HCT116 (cell line): ENCODE data around the gene CDK14. TPM values are rescaled to one million over a fixed set of nuclear protein-coding genes. Genes with fewer than 3 reads are reported as not detected.

Experiments used
- ATAC-seq: fragments of 200-7000 bp; cut with Tn5 transposase; 2 replicates; pipeline ENCODE4 v1.9.1; 2020; ENCODE audit warnings: mild to moderate bottlenecking, moderate library complexity
- BruUV-seq: library from RNA; stranded (reverse); fragments of 400-500 nt; replicated peaks from 2 replicates; lab custom pipeline; 2021; lab: Mats Ljungman, UMichigan
- CTCF ChIA-PET: fragments of 300-600 bp; sonication (Branson Sonifier 250); formaldehyde crosslinking; loops from one replicate; lab custom pipeline; 2021; ENCODE audit warnings: antibody characterized with exemption; lab: Charles Lee
- POLR2A ChIA-PET: fragments of 300-600, 350-600 bp; sonication (Branson Sonifier 250); formaldehyde crosslinking; loops from one replicate; lab custom pipeline; 2021; ENCODE audit warnings: antibody characterized with exemption; lab: Charles Lee
- RAD21 ChIA-PET, 2 experiments: fragments of 300-600 bp; sonication (Branson Sonifier 250); formaldehyde crosslinking; loops; one replicate each; lab custom pipeline; 2023; ENCODE audit warnings: low total read pairs in 2 of 2; ENCODE audit not compliant: uncharacterized antibody in 2 of 2, unreplicated experiment in 2 of 2, low non-redundant PET in 1 of 2; lab: Charles Lee
- DNase-seq: peaks from one replicate; pipeline ENCODE4 v3.0.0-alpha.2; 2010; ENCODE audit warnings: low read depth, low spot score
- H2AFZ ChIP-seq: fragments of 200-600 bp; shearing (Covaris generic), sonication (generic); 2 replicates; pipeline ENCODE4 v1.6.1; 2017; ENCODE audit warnings: low read depth, mixed run types, mixed read lengths, antibody characterized with exemption, low read length; ENCODE audit not compliant: poor library complexity, severe bottlenecking
- H3K27ac ChIP-seq: 2 replicates; pipeline ENCODE4 v1.5.1; 2012; ENCODE audit warnings: low read depth, low read length
- H3K27me3 ChIP-seq: fragments of 200-600 bp; sonication (generic); 2 replicates; pipeline ENCODE4 v1.6.1; 2016; ENCODE audit warnings: mixed run types, low read length, mixed read lengths; ENCODE audit not compliant: insufficient read depth
- H3K36me3 ChIP-seq, 2 experiments: fragments of 200-500 bp in 1 of 2; fragments of 200-600 bp in 1 of 2; sonication (Bioruptor generic) in 1 of 2; sonication (generic) in 1 of 2; 2 replicates each; pipeline versions ENCODE4 v1.5.1 to v1.6.1; 2014 to 2016; ENCODE audit warnings: low read length in 2 of 2, inconsistent platforms in 1 of 2, mixed read lengths in 1 of 2, mixed run types in 1 of 2; ENCODE audit not compliant: insufficient read depth in 2 of 2, control insufficient read depth in 1 of 2
- H3K4me1 ChIP-seq, 2 experiments: fragments of 200-600 bp in 1 of 2; sonication (generic) in 1 of 2; 2 replicates each; pipeline versions ENCODE4 v1.5.1 to v1.6.1; 2012 to 2017; ENCODE audit warnings: low read length in 2 of 2, inconsistent platforms in 1 of 2, mild to moderate bottlenecking in 1 of 2, mixed read lengths in 1 of 2, mixed run types in 1 of 2, moderate library complexity in 1 of 2; ENCODE audit not compliant: insufficient read depth in 2 of 2, control insufficient read depth in 1 of 2
- H3K4me2 ChIP-seq: fragments of 200-600 bp; sonication (generic); 2 replicates; pipeline ENCODE4 v1.6.1; 2017; ENCODE audit warnings: mixed run types, low read length, mixed read lengths
- H3K4me3 ChIP-seq, 2 experiments: fragments of 200-600 bp in 1 of 2; sonication (generic) in 1 of 2; replicated peaks in 1 of 2; 2 replicates each; pipeline ENCODE4 v1.5.1; 2011 to 2016; ENCODE audit warnings: low read length in 2 of 2, control low read depth in 1 of 2, low read depth in 1 of 2, mild to moderate bottlenecking in 1 of 2, mixed read lengths in 1 of 2, mixed run types in 1 of 2
- H3K79me2 ChIP-seq: fragments of 200-600 bp; sonication (generic); 2 replicates; pipeline ENCODE4 v1.6.1; 2017; ENCODE audit warnings: mild to moderate bottlenecking, mixed run types, low read length, moderate library complexity, mixed read lengths; ENCODE audit not compliant: insufficient read depth
- H3K9ac ChIP-seq: fragments of 200-600 bp; sonication (generic); 2 replicates; pipeline ENCODE4 v1.6.1; 2016; ENCODE audit warnings: low read length, mixed read lengths
- H3K9me2 ChIP-seq: fragments of 200-600 bp; sonication (generic), shearing (Covaris generic); 2 replicates; pipeline ENCODE4 v1.6.1; 2017; ENCODE audit warnings: mixed run types, mild to moderate bottlenecking, moderate library complexity; ENCODE audit not compliant: insufficient read depth
- H3K9me3 ChIP-seq, 2 experiments: fragments of 200-500 bp in 1 of 2; fragments of 200-600 bp in 1 of 2; sonication (Bioruptor generic) in 1 of 2; sonication (generic) in 1 of 2; 2 replicates each; pipeline ENCODE4 v1.6.1; 2014 to 2017; ENCODE audit warnings: low read length in 2 of 2, mixed read lengths in 2 of 2, inconsistent platforms in 1 of 2, low read depth in 1 of 2, mild to moderate bottlenecking in 1 of 2, mixed run types in 1 of 2, moderate library complexity in 1 of 2; ENCODE audit not compliant: control insufficient read depth in 1 of 2, insufficient read depth in 1 of 2
- H4K20me1 ChIP-seq: fragments of 200-600 bp; sonication (generic), shearing (Covaris generic); 2 replicates; pipeline ENCODE4 v1.6.1; 2017; ENCODE audit warnings: mixed run types, mild to moderate bottlenecking, moderate library complexity; ENCODE audit not compliant: insufficient read depth
- CBX3 ChIP-seq: IDR thresholded peaks from 2 replicates; pipeline ENCODE4 v1.6.1; 2012; ENCODE audit warnings: low read depth
- EGR1 ChIP-seq: IDR thresholded peaks from 2 replicates; pipeline ENCODE4 v1.6.1; 2012; ENCODE audit warnings: low read depth
- EZH2 ChIP-seq: fragments of 200-600 bp; sonication (generic); IDR thresholded peaks from 2 replicates; pipeline ENCODE4 v1.6.1; 2017; ENCODE audit warnings: antibody characterized with exemption, mixed run types
- EZH2phosphoT487 ChIP-seq: fragments of 200-600 bp; IDR thresholded peaks from 2 replicates; pipeline ENCODE4 v1.6.1; 2018; ENCODE audit warnings: antibody characterized with exemption, borderline replicate concordance
- FOSL1 ChIP-seq: IDR thresholded peaks from 2 replicates; pipeline ENCODE4 v1.6.1; 2012; ENCODE audit warnings: low read depth
- MAX ChIP-seq: IDR thresholded peaks from 2 replicates; pipeline ENCODE4 v1.6.1; 2012
- POLR2AphosphoS5 ChIP-seq: IDR thresholded peaks from 2 replicates; pipeline ENCODE4 v1.6.1; 2011; ENCODE audit warnings: mild to moderate bottlenecking, low read depth, low read length, moderate library complexity
- RAD21 ChIP-seq: IDR thresholded peaks from 2 replicates; pipeline ENCODE4 v1.6.1; 2012; ENCODE audit warnings: low read depth, mild to moderate bottlenecking
- YY1 ChIP-seq: IDR thresholded peaks from 2 replicates; pipeline ENCODE4 v1.6.1; 2011; ENCODE audit warnings: low read length, low read depth, moderate library complexity, mild to moderate bottlenecking; ENCODE audit not compliant: insufficient replicate concordance; ENCODE audit errors: extremely low read depth
- ZFX ChIP-seq: fragments of 450-650 bp; IDR thresholded peaks from 2 replicates; pipeline ENCODE4 v1.6.1; 2017
- ZNF274 ChIP-seq: fragments of 200-500 bp; sonication (Bioruptor generic); IDR thresholded peaks from 2 replicates; pipeline ENCODE4 v1.6.1; 2014; ENCODE audit warnings: mild to moderate bottlenecking, low read depth, low read length, inconsistent platforms
- intact Hi-C: fragments of 100-400 bp; cut with micrococcal nuclease; formaldehyde crosslinking; loops from 2 replicates; pipeline ENCODE4 v1.10.0; 2022
- total RNA-seq: library from RNA; stranded (reverse); gene quantifications from one replicate; pipeline ENCODE4 v1.2.1, GENCODE V29; 2021; ENCODE audit not compliant: unreplicated experiment
- TF ChIP-seq, protein P1 (sequence below): IDR thresholded peaks from 2 replicates; pipeline ENCODE4 v1.6.1; 2012; ENCODE audit warnings: low read depth
- TF ChIP-seq, protein P2 (sequence below): IDR thresholded peaks from 2 replicates; pipeline ENCODE4 v1.6.1; 2011; ENCODE audit warnings: mild to moderate bottlenecking, low read length, moderate library complexity; ENCODE audit not compliant: insufficient replicate concordance; ENCODE audit errors: extremely low read depth

CDK14 gene
- total RNA-seq, 1 experiment from 2014 or later, result 10.2 TPM

- POLR2A ChIA-PET, result no interaction called here
- Histone ChIP-seq H4K20me1 (no peaks in the 10 kb centered on the region), H3K9me3 (no peaks in the 10 kb centered on the region), H3K4me3 (no peak overlapping the region), H3K4me1 (no peaks in the 10 kb centered on the region), H3K9me2 (no peaks in the 10 kb centered on the region)
- no TSS peak for BruUV-seq
- intact Hi-C loops, result no loop called here
- DNase-seq (no peak), ATAC-seq (no peak)
- RAD21 ChIA-PET, result no interaction called here
- TF ChIP-seq, protein P1, sequence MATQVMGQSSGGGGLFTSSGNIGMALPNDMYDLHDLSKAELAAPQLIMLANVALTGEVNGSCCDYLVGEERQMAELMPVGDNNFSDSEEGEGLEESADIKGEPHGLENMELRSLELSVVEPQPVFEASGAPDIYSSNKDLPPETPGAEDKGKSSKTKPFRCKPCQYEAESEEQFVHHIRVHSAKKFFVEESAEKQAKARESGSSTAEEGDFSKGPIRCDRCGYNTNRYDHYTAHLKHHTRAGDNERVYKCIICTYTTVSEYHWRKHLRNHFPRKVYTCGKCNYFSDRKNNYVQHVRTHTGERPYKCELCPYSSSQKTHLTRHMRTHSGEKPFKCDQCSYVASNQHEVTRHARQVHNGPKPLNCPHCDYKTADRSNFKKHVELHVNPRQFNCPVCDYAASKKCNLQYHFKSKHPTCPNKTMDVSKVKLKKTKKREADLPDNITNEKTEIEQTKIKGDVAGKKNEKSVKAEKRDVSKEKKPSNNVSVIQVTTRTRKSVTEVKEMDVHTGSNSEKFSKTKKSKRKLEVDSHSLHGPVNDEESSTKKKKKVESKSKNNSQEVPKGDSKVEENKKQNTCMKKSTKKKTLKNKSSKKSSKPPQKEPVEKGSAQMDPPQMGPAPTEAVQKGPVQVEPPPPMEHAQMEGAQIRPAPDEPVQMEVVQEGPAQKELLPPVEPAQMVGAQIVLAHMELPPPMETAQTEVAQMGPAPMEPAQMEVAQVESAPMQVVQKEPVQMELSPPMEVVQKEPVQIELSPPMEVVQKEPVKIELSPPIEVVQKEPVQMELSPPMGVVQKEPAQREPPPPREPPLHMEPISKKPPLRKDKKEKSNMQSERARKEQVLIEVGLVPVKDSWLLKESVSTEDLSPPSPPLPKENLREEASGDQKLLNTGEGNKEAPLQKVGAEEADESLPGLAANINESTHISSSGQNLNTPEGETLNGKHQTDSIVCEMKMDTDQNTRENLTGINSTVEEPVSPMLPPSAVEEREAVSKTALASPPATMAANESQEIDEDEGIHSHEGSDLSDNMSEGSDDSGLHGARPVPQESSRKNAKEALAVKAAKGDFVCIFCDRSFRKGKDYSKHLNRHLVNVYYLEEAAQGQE, result no peak
- TF ChIP-seq EGR1 (no peak), EZH2phosphoT487 (no peak)
- TF ChIP-seq, all 23 proteins: peak for 0
- H3K9ac ChIP-seq, result no peak overlapping the region
- CTCF ChIA-PET, result no interaction called here
- no peak overlapping the region for H3K4me2 ChIP-seq
- H3K27me3 ChIP-seq, result no peaks in the 10 kb centered on the region
- no peak overlapping the region for H2AFZ ChIP-seq
- H3K79me2 ChIP-seq, result no peaks in the 10 kb centered on the region
- no peaks in the 10 kb centered on the region for H3K36me3 ChIP-seq
- H3K27ac ChIP-seq, result no peak overlapping the region
These were observed 602.2 kb downstream of the CDK14 start for GRCh38 chr7:91198371-91198770.

DNA sequence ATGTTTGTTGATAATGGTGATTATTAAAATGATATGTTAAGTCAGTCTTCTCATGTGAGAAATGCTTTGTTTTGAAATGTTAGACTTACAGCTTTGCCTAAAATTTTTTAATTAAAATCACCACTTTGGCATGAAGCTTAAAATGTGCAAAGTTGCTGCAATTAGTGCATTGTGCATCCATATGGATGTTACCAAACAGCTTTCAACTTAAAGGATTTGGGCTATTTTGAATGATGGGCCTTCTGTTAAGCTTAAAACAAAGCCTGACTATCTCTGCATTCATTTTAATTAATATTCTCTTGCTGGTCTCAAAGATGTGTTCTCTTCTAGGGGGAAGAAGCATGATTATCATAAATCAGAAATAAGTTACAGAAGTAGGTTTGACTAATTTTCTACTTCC is 603.5 kb downstream of the CDK14 start:
- H3K4me2 ChIP-seq, result no peak overlapping the region
- CTCF ChIA-PET, result no interaction called here
- no peak overlapping the region for H3K27ac ChIP-seq
- H3K9ac ChIP-seq, result no peak overlapping the region
- H4K20me1 ChIP-seq, result no peaks in the 10 kb centered on the region
- H3K27me3 ChIP-seq, result no peaks in the 10 kb centered on the region
- ATAC-seq, result no peak
- H3K4me3 ChIP-seq, result no peak overlapping the region
- RAD21 ChIA-PET, result no interaction called here
- no TSS peak for BruUV-seq
- no peaks in the 10 kb centered on the region for H3K9me3 ChIP-seq
- DNase-seq, result no peak
- no peak overlapping the region for H2AFZ ChIP-seq
- no peaks in the 10 kb centered on the region for H3K4me1 ChIP-seq
- intact Hi-C loops, result no loop called here
- H3K79me2 ChIP-seq, result no peaks in the 10 kb centered on the region
- POLR2A ChIA-PET, result no interaction called here
- no peaks in the 10 kb centered on the region for H3K36me3 ChIP-seq
- H3K9me2 ChIP-seq, result no peaks in the 10 kb centered on the region
- TF ChIP-seq, protein P2, sequence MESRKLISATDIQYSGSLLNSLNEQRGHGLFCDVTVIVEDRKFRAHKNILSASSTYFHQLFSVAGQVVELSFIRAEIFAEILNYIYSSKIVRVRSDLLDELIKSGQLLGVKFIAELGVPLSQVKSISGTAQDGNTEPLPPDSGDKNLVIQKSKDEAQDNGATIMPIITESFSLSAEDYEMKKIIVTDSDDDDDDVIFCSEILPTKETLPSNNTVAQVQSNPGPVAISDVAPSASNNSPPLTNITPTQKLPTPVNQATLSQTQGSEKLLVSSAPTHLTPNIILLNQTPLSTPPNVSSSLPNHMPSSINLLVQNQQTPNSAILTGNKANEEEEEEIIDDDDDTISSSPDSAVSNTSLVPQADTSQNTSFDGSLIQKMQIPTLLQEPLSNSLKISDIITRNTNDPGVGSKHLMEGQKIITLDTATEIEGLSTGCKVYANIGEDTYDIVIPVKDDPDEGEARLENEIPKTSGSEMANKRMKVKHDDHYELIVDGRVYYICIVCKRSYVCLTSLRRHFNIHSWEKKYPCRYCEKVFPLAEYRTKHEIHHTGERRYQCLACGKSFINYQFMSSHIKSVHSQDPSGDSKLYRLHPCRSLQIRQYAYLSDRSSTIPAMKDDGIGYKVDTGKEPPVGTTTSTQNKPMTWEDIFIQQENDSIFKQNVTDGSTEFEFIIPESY, result no peak
- TF ChIP-seq RAD21 (no peak), EZH2phosphoT487 (no peak), FOSL1 (no peak), YY1 (no peak), ZFX (no peak), MAX (no peak), CBX3 (no peak), ZNF274 (no peak), POLR2AphosphoS5 (no peak), EZH2 (no peak)
